PC-3 (cell line): Measurements from ENCODE around the gene AFF3. TPM values are rescaled to one million over a fixed set of nuclear protein-coding genes. Genes with fewer than 3 reads are reported as not detected.

ENCODE experiments used
- ATAC-seq: fragments of 200-7000 bp; cut with Tn5 transposase; 2 replicates; pipeline ENCODE4 v1.9.1; 2020; ENCODE audit warnings: mild to moderate bottlenecking, moderate library complexity
- BruUV-seq: library from RNA; stranded (reverse); fragments of 400-500 nt; replicated peaks from 2 replicates; lab custom pipeline; 2021; lab: Mats Ljungman, UMichigan
- CTCF ChIA-PET: fragments of 300-600 bp; sonication (Branson Sonifier 250); formaldehyde crosslinking; loops from one replicate; lab custom pipeline; 2022; ENCODE audit warnings: antibody characterized with exemption; lab: Charles Lee
- POLR2A ChIA-PET: fragments of 300-600 bp; sonication (Branson Sonifier 250); formaldehyde crosslinking; loops from one replicate; lab custom pipeline; 2022; ENCODE audit warnings: antibody characterized with exemption; ENCODE audit not compliant: unreplicated experiment; lab: Charles Lee
- DNase-seq: peaks from one replicate; pipeline ENCODE4 v3.0.0-alpha.2; 2015
- H2AFZ ChIP-seq: fragments of 300-600 bp; sonication (generic); 2 replicates; pipeline ENCODE4 v1.6.0; 2016; ENCODE audit warnings: antibody characterized with exemption, low read length
- H3F3A ChIP-seq: fragments of 300-600 bp; sonication (generic); one replicate; pipeline ENCODE4 v1.6.0; 2017; ENCODE audit warnings: antibody characterized with exemption, low read length, control low read depth, mild to moderate bottlenecking; ENCODE audit not compliant: unreplicated experiment
- H3K27ac ChIP-seq: fragments of 300-600 bp; sonication (generic); 2 replicates; pipeline ENCODE4 v1.5.1; 2016; ENCODE audit warnings: mild to moderate bottlenecking, low read length
- H3K27me3 ChIP-seq: fragments of 300-600 bp; sonication (generic); 2 replicates; pipeline ENCODE4 v1.6.1; 2016; ENCODE audit warnings: low read length, mixed read lengths
- H3K36me3 ChIP-seq: fragments of 300-600 bp; sonication (generic); 2 replicates; pipeline ENCODE4 v1.6.1; 2016; ENCODE audit warnings: low read depth, mixed run types, low read length, mixed read lengths
- H3K4me1 ChIP-seq: fragments of 300-600 bp; sonication (generic); 2 replicates; pipeline ENCODE4 v1.5.1; 2016; ENCODE audit warnings: low read length; ENCODE audit not compliant: insufficient read depth
- H3K4me2 ChIP-seq: fragments of 300-600 bp; sonication (generic); 2 replicates; pipeline ENCODE4 v1.6.0; 2016; ENCODE audit warnings: low read length
- H3K4me3 ChIP-seq: fragments of 300-600 bp; sonication (generic); 2 replicates; pipeline ENCODE4 v1.5.1; 2016; ENCODE audit warnings: mild to moderate bottlenecking, low read length, mixed read lengths
- H3K79me2 ChIP-seq: fragments of 300-600 bp; sonication (generic); 2 replicates; pipeline ENCODE4 v1.6.1; 2017; ENCODE audit warnings: low read length, mixed read lengths
- H3K9ac ChIP-seq: fragments of 300-600 bp; sonication (generic); 2 replicates; pipeline ENCODE4 v1.6.0; 2016; ENCODE audit warnings: mild to moderate bottlenecking, low read length
- H3K9me2 ChIP-seq: fragments of 300-600 bp; sonication (generic); replicated peaks from 2 replicates; pipeline ENCODE4 v1.6.1; 2016; ENCODE audit warnings: mixed run types, low read length, mixed read lengths
- H3K9me3 ChIP-seq: fragments of 300-600 bp; sonication (generic); 2 replicates; pipeline ENCODE4 v1.6.1; 2016; ENCODE audit warnings: low read length, mixed read lengths
- H4K20me1 ChIP-seq: fragments of 300-600 bp; sonication (generic); 2 replicates; pipeline ENCODE4 v1.6.1; 2016; ENCODE audit warnings: low read length, mixed read lengths
- CTCF ChIP-seq: fragments of 300-600 bp; sonication (generic); conservative IDR thresholded peaks from 2 replicates; pipeline ENCODE4 v1.5.1; 2017; ENCODE audit warnings: antibody characterized with exemption, low read depth, mild to moderate bottlenecking, low read length
- EZH2 ChIP-seq: fragments of 300-600 bp; sonication (generic); IDR thresholded peaks from one replicate; pipeline ENCODE4 v1.6.1; 2017; ENCODE audit warnings: antibody characterized with exemption, mild to moderate bottlenecking, low read length; ENCODE audit not compliant: unreplicated experiment
- EZH2phosphoT487 ChIP-seq: fragments of 300-600 bp; sonication (generic); IDR thresholded peaks from 2 replicates; pipeline ENCODE4 v1.6.1; 2018; ENCODE audit warnings: mild to moderate bottlenecking, antibody characterized with exemption, low read length, borderline replicate concordance
- intact Hi-C: fragments of 100-400 bp; cut with micrococcal nuclease; formaldehyde crosslinking; loops from 2 replicates; pipeline ENCODE4 v1.9.0; 2023
- total RNA-seq: library from RNA; depleted of rRNA; stranded (reverse); fragments of >200 nt; gene quantifications from 2 replicates; pipeline ENCODE4 v1.2.3, GENCODE V29; 2014

Gene AFF3
- total RNA-seq, 1 experiment from 2014 or later, result 0.04 TPM

DNA sequence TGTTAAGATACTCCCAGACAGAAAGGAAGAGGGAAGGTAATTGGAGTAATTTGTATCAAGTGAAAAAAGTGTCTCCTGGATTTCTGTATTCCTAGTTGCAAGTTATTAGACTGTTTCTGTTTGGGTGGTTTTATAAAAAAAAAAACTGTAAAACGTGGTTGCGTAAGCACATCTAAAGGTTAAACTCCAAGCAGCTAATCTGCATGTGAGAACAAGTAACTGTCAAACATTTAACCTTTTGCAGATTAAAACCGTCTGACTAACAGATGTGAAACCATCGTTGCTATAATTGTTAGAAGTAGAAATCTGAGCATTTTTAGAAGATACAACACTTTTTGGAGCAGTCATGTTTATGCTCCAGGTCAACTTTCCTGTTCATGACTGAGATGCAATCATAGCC, 72.3 kb downstream of the AFF3 start:
- intact Hi-C loops, result no loop called here
- H3K36me3 ChIP-seq, result no peaks in the 10 kb centered on the region
- H3K27ac ChIP-seq, result no peak overlapping the region
- BruUV-seq, result no TSS peak
- H3K9me3 ChIP-seq, result no peaks in the 10 kb centered on the region
- no peaks in the 10 kb centered on the region for H3K9me2 ChIP-seq
- no peak overlapping the region for H3K4me2 ChIP-seq
- no peak overlapping the region for H3K4me3 ChIP-seq
- TF ChIP-seq EZH2 (no peak), CTCF (no peak), EZH2phosphoT487 (no peak)
- ChIA-PET CTCF (no interaction called here), POLR2A (no interaction called here)
- no peaks in the 10 kb centered on the region for H3F3A ChIP-seq
- ATAC-seq (no peak), DNase-seq (no peak)
- H3K27me3 ChIP-seq, result peaks cover 7% of the 10 kb centered on the region; the same call in 1 of the 2 replicates
- no peak overlapping the region for H2AFZ ChIP-seq
- H3K4me1 ChIP-seq, result peaks cover 18% of the 10 kb centered on the region
- no peak overlapping the region for H3K9ac ChIP-seq
- no peaks in the 10 kb centered on the region for H3K79me2 ChIP-seq
- no peaks in the 10 kb centered on the region for H4K20me1 ChIP-seq

GRCh38 chr2:100068395-100068794, 74.0 kb downstream of the AFF3 start:
- Histone ChIP-seq H3K79me2 (no peaks in the 10 kb centered on the region), H3K27me3 (peaks cover 4% of the 10 kb centered on the region; the same call in 1 of the 2 replicates), H3K4me1 (peaks cover 18% of the 10 kb centered on the region), H3K36me3 (no peaks in the 10 kb centered on the region), H3F3A (no peaks in the 10 kb centered on the region), H3K27ac (no peak overlapping the region), H3K9me3 (no peaks in the 10 kb centered on the region), H3K9me2 (no peaks in the 10 kb centered on the region), H3K4me3 (no peak overlapping the region), H2AFZ (no peak overlapping the region), H3K9ac (no peak overlapping the region), H4K20me1 (no peaks in the 10 kb centered on the region), H3K4me2 (no peak overlapping the region)
- POLR2A ChIA-PET, result no interaction called here
- DNase-seq, result no peak
- ATAC-seq, result no peak
- intact Hi-C loops, result loop anchor here (10.0 kb wide), 1 partner anchor 184 kb away; no protein-coding TSS in a partner anchor
- TF ChIP-seq CTCF (no peak), EZH2 (no peak), EZH2phosphoT487 (no peak)
- CTCF ChIA-PET, result no interaction called here
- BruUV-seq, result no TSS peak

DNA sequence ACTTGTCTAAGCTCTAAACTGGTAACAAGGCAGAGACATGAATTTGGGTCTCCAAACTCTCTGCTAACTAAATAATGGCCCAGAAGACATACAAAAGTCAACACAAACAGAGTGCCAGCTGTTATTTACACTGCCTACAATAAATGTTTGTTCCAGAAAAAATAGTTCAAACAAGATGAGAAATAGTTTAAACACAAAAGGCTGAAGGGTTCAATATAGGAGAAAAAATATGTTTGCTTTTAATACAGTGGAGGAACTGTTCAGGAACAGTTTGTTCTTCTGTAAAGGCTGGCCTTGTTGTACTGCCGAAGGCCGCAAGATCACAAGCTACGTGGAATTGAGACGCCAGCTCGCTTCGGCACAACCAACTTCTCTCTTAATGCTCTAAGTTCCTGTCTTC, 74.6 kb downstream of the AFF3 start:
- TF ChIP-seq EZH2phosphoT487 (no peak), EZH2 (no peak), CTCF (no peak)
- intact Hi-C loops, result loop anchor here (10.0 kb wide), 1 partner anchor 183 kb away; no protein-coding TSS in a partner anchor
- Histone ChIP-seq H2AFZ (peak overlapping the region; percentile 34; the same call in 1 of the 2 replicates), H3K4me2 (peak overlapping the region; percentile 12; the same call in 1 of the 2 replicates), H4K20me1 (no peaks in the 10 kb centered on the region), H3K79me2 (no peaks in the 10 kb centered on the region), H3K4me1 (peaks cover 18% of the 10 kb centered on the region), H3K27ac (no peak overlapping the region), H3K36me3 (no peaks in the 10 kb centered on the region), H3K27me3 (no peaks in the 10 kb centered on the region), H3K9ac (no peak overlapping the region), H3K9me2 (no peaks in the 10 kb centered on the region), H3K9me3 (no peaks in the 10 kb centered on the region), H3F3A (no peaks in the 10 kb centered on the region), H3K4me3 (no peak overlapping the region)
- DNase-seq (peak; percentile 26), ATAC-seq (peak; percentile 70)
- ChIA-PET CTCF (no interaction called here), POLR2A (no interaction called here)
- no TSS peak for BruUV-seq
